GM19467 (cell line): ENCODE data around the gene GSTCD.
"Not testable (repeated sequence)": the region's sequence is repeated elsewhere in the genome, so short reads cannot be mapped to it uniquely, and the experiment has no call there.

ENCODE experiments used
- ATAC-seq: cut with Tn5 transposase; IDR thresholded peaks from one replicate; pipeline ENCODE4 v1.9.1; 2021; ENCODE audit warnings: mild to moderate bottlenecking, moderate library complexity; ENCODE audit not compliant: unreplicated experiment

GSTCD gene

GRCh38 chr4:105805501-105806120, 97.0 kb downstream of the GSTCD start:
- ATAC-seq: no peak

GRCh38 chr4:105807496-105807895, 98.9 kb downstream of the GSTCD start:
- ATAC-seq: no peak

GRCh38 chr4:105808030-105808749, 99.6 kb downstream of the GSTCD start:
- no peak for ATAC-seq

- ATAC-seq: no peak
These were observed 100.1 kb downstream of the GSTCD start for GRCh38 chr4:105808750-105809041.

GRCh38 chr4:105815701-105816100, 107.1 kb downstream of the GSTCD start:
- no peak for ATAC-seq

GRCh38 chr4:105822061-105822460, 113.5 kb downstream of the GSTCD start:
- ATAC-seq: no peak

- no peak for ATAC-seq
These were observed 119.5 kb downstream of the GSTCD start for GRCh38 chr4:105828074-105828473.

- ATAC-seq: no peak
These were observed 122.6 kb downstream of the GSTCD start for GRCh38 chr4:105831189-105831588.

- no peak for ATAC-seq
These were observed 126.6 kb downstream of the GSTCD start for GRCh38 chr4:105835177-105835576.

GRCh38 chr4:105836537-105836936, 128.0 kb downstream of the GSTCD start:
- no peak for ATAC-seq

- ATAC-seq: no peak
These were observed 128.5 kb downstream of the GSTCD start for GRCh38 chr4:105837037-105837436.

GRCh38 chr4:105838082-105838481, 129.5 kb downstream of the GSTCD start:
- no peak for ATAC-seq

GRCh38 chr4:105840426-105841174, 132.0 kb downstream of the GSTCD start:
- ATAC-seq: no peak

- no peak for ATAC-seq
These were observed 135.4 kb downstream of the GSTCD start for GRCh38 chr4:105843941-105844340.

GRCh38 chr4:105845559-105845958, 137.0 kb downstream of the GSTCD start:
- no peak for ATAC-seq

- ATAC-seq: not testable (repeated sequence)
These were observed 139.8 kb downstream of the GSTCD start for GRCh38 chr4:105848359-105848758.

- ATAC-seq: no peak
These were observed 142.6 kb downstream of the GSTCD start for GRCh38 chr4:105851196-105851595.

GRCh38 chr4:105852230-105852629, 143.6 kb downstream of the GSTCD start:
- ATAC-seq: not testable (repeated sequence)

- ATAC-seq: no peak
These were observed 150.0 kb downstream of the GSTCD start for GRCh38 chr4:105858466-105859040.

- ATAC-seq: no peak
These were observed 150.6 kb downstream of the GSTCD start for GRCh38 chr4:105859233-105859632.

- no peak for ATAC-seq
These were observed 162.4 kb downstream of the GSTCD start for GRCh38 chr4:105870963-105871362.

- no peak for ATAC-seq
These were observed 163.4 kb downstream of the GSTCD start for GRCh38 chr4:105871997-105872396.
